HG03378 (cell line): ENCODE measurements around the gene ODF2.
"Not testable (repeated sequence)": the region's sequence is repeated elsewhere in the genome, so short reads cannot be mapped to it uniquely, and the experiment has no call there.

Source experiments
- ATAC-seq: cut with Tn5 transposase; IDR thresholded peaks from one replicate; pipeline ENCODE4 v1.9.1; 2021; ENCODE audit warnings: mild to moderate bottlenecking, moderate library complexity; ENCODE audit not compliant: unreplicated experiment

ODF2 gene

DNA sequence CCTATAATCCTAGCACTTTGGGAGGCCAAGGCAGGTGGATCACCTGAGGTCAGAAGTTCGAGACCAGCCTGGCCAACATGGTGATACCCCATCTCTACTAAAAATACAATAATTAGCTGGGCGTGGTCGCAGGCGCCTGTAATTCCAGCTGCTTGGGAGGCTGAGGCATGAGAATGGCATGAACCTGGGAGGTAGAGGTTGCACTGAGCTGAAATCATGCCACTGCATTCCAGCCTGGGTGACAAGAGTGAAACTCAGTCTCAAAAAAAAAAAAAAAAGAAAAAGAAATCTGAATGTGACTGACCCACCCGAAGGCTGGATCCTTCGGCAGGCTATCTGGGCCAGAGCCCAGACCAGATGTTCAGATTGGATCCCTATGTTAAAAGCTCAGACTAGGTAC lies 32.5 kb upstream of the ODF2 start:
- ATAC-seq, result not testable (repeated sequence)

GRCh38 chr9:128424268-128424780 lies 31.5 kb upstream of the ODF2 start:
- ATAC-seq, result no peak

DNA sequence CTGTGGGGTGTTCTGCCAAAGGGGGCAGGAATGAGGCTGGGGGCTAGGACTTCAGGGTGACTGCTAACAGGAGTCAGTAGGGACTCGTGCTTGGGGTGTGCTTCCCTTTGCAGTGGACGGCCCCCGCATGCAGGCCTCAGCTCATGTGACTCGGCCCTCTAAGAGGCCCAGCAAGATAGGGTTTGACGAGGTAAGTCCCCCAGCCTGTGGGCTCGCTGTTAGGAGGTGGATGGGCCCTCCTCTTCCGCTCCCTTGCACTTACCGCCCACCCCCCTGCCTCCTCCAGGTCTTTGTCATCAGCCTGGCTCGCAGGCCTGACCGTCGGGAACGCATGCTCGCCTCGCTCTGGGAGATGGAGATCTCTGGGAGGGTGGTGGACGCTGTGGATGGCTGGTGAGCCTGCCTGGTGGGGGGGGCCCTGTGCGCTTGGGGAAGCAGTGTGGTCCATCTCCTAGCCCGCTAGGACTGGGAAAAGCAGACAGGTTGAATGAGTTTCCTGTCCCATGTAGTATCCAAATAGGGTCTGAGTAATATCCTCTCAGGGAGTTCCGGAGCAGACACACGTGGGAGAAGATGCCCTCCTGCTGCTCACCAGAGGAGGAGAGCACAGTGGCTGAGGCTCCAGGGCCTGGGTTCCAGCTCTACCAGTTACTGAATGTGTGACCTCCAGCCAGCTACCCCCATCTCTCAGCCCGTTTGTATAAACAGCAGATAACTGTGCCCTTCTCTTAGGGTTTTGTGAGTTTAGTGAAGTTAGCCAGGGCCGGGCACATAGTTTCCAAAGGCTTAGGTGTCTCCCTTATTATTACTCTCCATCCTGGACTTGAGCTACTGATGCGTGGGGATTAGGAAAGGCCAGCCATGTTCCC lies 26.9 kb upstream of the ODF2 start:
- ATAC-seq, result no peak

DNA sequence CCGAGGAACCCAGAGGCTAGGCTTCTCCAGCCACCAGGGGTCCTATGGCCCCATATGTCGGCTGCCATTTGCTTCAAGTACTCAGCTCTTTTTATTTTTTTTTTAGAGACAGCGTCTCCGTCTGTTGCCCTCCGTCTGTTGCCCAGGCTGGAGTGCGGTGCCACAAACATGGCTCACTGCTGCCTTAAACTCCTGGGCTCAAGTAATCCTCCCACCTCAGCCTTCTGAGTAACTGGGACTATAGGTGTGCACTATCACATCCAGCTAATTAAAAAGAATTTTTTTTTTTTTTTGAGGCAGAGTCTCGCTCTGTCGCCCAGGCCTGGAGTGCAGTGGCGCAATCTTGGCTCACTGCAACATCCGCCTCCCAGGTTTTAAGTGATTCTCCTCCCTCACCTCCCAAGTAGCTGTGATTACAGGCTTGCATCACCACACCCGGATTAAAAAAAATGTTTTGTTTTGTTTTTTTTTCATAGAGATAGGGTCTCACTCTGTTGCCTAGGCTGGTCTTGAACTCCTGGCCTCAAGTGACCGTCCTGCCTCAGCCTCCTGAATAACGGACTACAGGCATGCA lies 26.2 kb upstream of the ODF2 start:
- no peak for ATAC-seq

GRCh38 chr9:128431207-128431606 lies 24.6 kb upstream of the ODF2 start:
- ATAC-seq, result no peak

DNA sequence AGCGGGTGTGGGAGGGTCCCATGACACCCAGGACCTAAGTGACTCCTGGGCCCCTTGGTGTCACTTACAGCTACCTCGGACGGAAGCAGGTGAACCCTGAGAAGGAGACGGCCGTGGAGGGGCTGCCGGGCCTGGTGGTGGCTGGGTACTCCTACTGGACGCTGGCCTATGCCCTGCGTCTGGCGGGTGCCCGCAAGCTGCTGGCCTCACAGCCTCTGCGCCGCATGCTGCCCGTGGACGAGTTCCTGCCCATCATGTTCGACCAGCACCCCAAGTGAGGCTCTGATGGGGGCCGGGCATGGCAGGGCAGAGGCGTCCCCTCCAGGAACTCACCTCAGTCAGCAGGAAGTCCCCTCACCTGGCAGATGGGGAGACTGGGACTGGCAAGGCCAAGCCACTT lies 21.5 kb upstream of the ODF2 start:
- ATAC-seq, result no peak

- ATAC-seq, result no peak
Measured at GRCh38 chr9:128435611-128436010, 20.2 kb upstream of the ODF2 start.

DNA sequence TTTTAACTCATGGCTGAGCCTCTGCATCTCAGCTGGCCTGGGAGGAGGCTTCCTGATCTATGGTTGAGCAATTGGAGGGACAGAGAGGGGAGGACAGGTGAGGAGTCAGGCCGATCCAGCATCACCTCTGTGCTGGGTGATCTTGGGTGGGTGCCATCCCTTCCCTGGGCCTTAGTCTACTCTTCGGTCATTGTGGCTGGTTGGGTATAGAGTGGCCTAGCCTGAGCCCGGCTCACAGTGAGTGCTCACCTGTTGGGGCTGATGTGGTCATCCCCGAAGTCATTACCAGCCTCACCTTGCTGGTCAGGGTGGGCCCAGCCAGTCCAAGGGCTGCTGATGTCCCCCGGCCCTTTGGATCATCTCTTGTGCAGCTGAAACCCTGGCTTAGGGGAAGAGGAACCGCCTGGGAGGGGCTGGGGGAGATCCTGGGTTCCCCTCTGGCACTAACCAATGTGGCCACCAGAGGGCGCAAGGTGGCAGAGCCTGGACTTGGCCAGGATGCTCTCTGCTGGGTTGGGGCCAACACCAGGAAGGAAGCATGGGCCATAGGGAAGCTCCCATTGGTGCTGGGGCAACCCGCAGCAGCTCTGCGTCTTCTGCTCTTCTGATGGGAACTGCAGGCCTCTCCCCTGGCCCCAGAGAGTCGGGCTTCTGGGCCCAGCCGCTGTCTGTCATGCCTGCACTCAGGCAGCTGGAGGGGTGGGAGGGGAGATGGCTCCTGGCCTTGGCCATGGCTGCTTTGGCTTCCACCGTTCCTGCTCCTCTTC lies 17.3 kb upstream of the ODF2 start:
- ATAC-seq, result no peak

- ATAC-seq, result no peak
Measured at GRCh38 chr9:128439273-128439672, 16.5 kb upstream of the ODF2 start.

GRCh38 chr9:128442150-128442549 lies 13.7 kb upstream of the ODF2 start:
- no peak for ATAC-seq

- not testable (repeated sequence) for ATAC-seq
Measured at GRCh38 chr9:128446505-128446904, 9.3 kb upstream of the ODF2 start.

DNA sequence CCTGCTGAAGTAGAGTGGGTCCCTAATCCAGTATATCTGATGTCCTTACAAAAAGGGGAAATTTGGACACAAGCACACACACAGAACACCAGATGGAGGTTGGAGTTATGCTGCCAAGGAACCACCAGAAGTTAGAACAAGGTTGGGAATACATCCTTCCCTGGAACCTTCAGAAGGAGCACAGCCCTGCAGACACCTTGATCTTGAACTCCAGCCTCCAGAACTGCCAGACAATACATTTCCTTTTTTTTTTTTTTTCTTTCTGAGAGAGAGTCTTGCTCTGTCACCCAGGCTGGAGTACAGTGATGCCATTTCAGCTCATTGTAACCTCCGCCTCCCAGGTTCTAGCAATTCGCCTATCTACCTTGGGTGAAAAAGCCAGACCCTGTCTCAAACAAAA lies 7.1 kb upstream of the ODF2 start:
- ATAC-seq, result no peak

DNA sequence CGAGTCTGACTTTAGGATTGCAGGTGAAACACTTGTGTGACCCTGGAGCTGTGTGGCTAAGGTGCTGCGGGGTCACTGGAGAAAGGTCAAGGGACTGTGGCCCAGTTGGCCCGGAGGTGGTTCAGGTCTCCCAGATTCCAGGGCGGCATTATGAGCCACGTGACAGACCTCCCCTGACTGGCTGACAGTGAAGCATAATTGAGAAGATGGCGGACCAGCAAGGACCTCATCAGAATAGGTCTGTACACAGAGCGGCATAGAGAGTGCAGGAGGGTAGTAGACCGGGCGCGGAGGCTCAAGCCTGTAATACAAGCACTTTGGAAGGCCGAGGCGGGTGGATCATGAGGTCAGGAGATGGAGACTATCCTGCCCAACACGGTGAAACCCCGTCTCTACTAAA lies 815 bp upstream of the ODF2 start:
- no peak for ATAC-seq

DNA sequence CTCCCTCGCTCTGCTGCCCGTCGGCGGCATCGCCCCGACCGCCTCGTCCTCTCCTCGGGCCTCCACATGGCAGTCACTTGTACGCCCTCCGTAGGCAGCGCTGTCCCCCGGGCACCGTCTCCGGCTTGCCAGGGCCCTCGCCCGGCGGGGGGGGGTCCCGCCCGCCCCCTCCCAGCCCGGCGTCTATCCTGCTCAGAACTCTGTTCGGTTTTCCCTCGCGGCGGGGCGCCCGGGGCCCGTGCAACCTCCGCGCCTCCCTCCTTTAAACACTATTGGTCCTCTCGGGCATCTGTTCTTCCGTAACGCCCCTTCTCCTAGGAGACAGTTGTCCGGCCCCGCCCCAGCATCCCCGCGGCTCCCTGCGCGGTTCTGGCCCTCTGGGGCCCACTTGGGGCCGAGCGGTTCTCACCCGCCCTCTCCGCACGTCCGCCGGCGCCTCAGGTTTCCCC lies 831 bp downstream of the ODF2 start:
- ATAC-seq, result peak; percentile 41

DNA sequence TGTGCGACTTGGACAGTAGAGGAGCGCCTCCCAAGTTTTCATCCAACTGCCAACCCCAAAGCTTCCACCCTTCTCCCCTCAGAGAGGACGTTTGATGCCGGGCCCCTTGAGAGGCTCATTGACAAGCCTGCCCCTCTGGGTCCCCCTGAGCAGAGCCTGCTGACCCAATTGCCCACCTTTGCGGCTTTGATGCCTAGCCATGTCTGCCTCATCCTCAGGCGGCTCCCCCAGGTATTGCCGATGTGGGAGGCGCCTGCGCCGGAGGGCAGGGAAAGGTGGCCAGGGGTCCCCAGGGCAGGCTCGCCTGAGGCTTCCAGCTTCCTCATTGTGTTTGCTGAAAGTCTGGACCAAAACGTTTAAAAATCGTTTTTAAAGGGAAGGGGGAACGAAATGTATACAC lies 1.4 kb downstream of the ODF2 start:
- no peak for ATAC-seq

GRCh38 chr9:128459011-128459410 lies 3.2 kb downstream of the ODF2 start:
- ATAC-seq, result no peak

DNA sequence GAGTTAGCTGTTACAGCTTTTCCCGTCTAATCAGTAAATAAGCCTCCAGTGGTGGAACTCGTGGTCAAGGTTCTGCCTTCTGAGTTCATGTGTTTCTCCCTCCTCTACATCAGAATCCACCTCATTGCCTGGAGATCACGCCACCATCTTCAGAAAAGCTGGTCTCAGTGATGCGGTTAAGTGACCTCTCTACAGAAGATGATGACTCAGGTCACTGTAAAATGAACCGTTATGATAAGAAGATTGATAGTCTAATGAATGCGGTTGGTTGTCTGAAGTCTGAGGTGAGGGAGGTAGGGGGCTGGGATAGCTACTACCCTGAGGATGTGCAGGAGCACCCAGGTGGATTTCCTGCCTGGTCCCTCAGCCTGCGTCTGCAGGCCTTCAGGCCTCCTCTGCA lies 13.3 kb downstream of the ODF2 start:
- ATAC-seq, result no peak

DNA sequence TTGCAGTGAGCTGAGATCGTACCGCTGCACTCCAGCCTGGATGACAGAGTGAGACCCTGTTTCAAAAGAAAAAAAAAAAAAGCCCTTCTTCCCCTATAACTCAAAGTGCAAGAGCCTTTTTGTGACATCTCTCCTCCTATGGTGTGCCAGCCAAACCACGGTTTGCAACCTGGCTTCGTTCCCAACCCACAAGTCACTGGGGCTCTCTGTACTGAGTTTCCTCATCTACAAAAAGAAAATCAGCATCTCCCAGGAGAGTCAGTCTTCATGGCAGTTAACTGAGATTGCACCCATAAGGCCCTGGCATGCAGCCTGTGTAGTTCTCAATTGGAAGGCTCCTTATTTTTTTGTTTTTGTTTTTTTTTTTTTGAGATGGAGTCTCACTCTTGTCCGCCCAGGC lies 14.8 kb downstream of the ODF2 start:
- ATAC-seq, result no peak

GRCh38 chr9:128473104-128473503 lies 17.3 kb downstream of the ODF2 start:
- ATAC-seq, result no peak

DNA sequence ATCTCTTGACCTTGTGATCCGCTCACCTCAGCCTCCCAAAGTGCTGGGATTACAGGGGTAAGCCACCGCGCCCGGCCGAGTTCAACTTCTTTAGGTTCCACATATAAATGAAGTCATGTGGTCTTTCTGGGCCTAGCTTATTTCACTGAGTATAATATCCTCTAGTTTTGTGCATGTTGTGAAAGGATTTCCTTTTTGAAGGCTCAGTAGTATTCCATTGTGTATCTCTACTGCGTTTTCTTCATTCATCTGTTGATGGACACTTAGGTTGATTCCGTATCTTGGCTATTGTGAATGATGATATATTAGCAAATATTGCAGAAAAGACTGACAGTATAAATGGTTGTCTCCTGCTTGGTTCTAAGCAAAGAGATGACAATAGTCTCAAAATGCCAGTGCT lies 20.1 kb downstream of the ODF2 start:
- ATAC-seq, result no peak

DNA sequence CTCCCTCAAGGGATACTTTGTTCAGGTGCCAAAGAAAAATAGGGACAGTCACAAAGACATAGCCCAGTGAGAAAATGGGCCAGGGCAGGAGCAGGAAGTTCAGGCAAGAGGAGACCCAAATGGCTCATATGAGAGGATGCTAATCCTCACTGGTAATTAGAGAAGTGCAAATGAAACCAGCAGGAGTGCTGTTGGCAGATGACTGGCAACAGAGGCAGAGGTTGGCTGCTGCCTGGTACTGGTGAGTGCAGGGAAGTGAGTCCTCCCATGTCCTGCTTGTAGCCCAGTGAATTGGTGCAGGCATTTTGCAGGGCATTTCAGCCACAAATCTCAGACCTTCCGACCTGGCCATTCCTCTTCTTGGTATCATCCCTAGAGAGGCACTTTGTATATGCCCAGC lies 23.5 kb downstream of the ODF2 start:
- no peak for ATAC-seq

GRCh38 chr9:128481561-128481960 lies 25.8 kb downstream of the ODF2 start:
- no peak for ATAC-seq
